Right lobe of liver (tissue), 4 donors: ENCODE measurements around the gene FGF3.

ENCODE experiments used
- CTCF ChIP-seq, 4 donors: fragments of 200-600 bp in 3 of 4; fragments of 450-650 bp in 1 of 4; IDR thresholded peaks; one replicate each; pipeline versions ENCODE4 v1.5.1 to v1.8.0; 2016 to 2022; ENCODE audit warnings: antibody characterized with exemption in 4 of 4, mild to moderate bottlenecking in 2 of 4
- POLR2A ChIP-seq: fragments of 450-650 bp; IDR thresholded peaks from one replicate; pipeline ENCODE4 v1.6.1; 2017; ENCODE audit warnings: antibody characterized with exemption, mild to moderate bottlenecking
- donor health status: DM: no; HTN: no; CAD: no.
- donor health status: DM: no; HTN: no; CAD: no.
- donor health status: DM: no; HTN: yes; CAD: no.

- no peak for TF ChIP-seq CTCF (IDR thresholded peaks at IDR 0.05)
- no peak for TF ChIP-seq POLR2A
Observed at GRCh38 chr11:69813839-69814238, 5.4 kb downstream of the FGF3 start.
